ENCODE data around the gene HOXA5.

DNA sequence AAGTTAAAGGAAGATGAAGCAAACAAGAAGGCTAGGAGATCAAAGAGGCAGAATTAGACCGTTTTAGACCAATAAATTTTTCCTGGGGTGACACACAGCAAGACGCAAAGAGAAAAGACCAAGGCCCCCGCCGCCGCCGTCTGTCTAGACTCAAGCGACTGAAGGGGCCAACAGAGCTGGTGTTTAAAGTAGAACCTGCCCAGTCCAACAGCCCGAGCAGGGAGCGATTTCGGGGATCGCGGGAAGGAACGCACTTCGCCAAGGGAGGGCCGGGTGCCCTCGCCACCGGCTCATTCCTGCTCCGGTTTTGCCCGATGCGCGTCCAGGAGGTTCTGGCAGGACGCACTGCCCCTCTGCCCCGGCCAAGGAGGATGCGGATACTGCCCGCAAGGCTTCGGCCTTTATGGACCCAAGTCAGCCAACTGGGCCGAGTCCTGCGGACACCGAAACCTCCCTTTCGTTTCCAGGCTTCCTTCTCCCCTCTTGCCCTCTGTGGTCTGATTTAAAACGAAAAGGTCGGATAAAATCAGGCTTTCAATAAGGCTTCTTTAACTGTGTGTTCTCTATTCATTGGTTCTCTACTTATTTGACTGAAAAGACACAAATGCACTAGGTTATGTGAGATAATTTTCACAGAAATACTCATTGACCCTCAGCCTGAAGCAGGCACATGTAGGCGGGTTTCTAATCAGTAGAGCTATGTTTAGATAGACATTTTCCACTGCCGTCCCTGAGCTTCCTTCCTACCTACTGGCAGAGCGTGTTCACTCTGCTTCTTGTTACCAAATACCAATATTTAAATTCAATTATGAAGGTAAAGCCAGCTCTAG is 15.2 kb upstream of the HOXA5 start:
- TF ChIP-seq, protein P1, sequence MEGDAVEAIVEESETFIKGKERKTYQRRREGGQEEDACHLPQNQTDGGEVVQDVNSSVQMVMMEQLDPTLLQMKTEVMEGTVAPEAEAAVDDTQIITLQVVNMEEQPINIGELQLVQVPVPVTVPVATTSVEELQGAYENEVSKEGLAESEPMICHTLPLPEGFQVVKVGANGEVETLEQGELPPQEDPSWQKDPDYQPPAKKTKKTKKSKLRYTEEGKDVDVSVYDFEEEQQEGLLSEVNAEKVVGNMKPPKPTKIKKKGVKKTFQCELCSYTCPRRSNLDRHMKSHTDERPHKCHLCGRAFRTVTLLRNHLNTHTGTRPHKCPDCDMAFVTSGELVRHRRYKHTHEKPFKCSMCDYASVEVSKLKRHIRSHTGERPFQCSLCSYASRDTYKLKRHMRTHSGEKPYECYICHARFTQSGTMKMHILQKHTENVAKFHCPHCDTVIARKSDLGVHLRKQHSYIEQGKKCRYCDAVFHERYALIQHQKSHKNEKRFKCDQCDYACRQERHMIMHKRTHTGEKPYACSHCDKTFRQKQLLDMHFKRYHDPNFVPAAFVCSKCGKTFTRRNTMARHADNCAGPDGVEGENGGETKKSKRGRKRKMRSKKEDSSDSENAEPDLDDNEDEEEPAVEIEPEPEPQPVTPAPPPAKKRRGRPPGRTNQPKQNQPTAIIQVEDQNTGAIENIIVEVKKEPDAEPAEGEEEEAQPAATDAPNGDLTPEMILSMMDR (IDR thresholded peaks at IDR 0.05), result no peak
- no peak for TF ChIP-seq POLR2AphosphoS5 (IDR thresholded peaks at IDR 0.05)
